ENCODE data around the gene RASA3. TPM values are rescaled to one million over a fixed set of nuclear protein-coding genes. Genes with fewer than 3 reads are reported as not detected.

The RASA3 gene
- total RNA-seq, 2 experiments from 2014 or later: 3.6 to 17.9 TPM

GRCh38 chr13:114090476-114090875, 41.9 kb downstream of the RASA3 start:
- no peak for TF ChIP-seq CTCF (conservative IDR thresholded peaks at IDR 0.05; ENCODE audit: low read length)
- no peak for TF ChIP-seq EZH2phosphoT487 (IDR thresholded peaks at IDR 0.05; ENCODE audit: borderline replicate concordance, low read depth, low read length)
- DNase-seq (ENCODE audit: low spot score): no peak
- Histone ChIP-seq H3K9me3 (ENCODE audit: low read length) (no peaks in the 10 kb centered on the region), H3K27ac (ENCODE audit: low read depth, low read length, poor library complexity, severe bottlenecking) (no peak overlapping the region), H3K4me3 (ENCODE audit: low read depth, low read length, poor library complexity, severe bottlenecking) (no peak overlapping the region), H3K4me1 (ENCODE audit: insufficient read depth, low read length, poor library complexity, severe bottlenecking) (no peaks in the 10 kb centered on the region), H3K79me2 (ENCODE audit: insufficient read depth, low read depth, low read length) (no peaks in the 10 kb centered on the region), H3K36me3 (ENCODE audit: insufficient read depth, low read length) (no peaks in the 10 kb centered on the region), H2AFZ (ENCODE audit: low read length) (no peak overlapping the region), H4K20me1 (ENCODE audit: insufficient read depth, low read length) (no peaks in the 10 kb centered on the region), H3K4me2 (ENCODE audit: low read length) (no peak overlapping the region), H3K9me2 (ENCODE audit: insufficient read depth, low read length) (no peaks in the 10 kb centered on the region)
- ChIA-PET CTCF (ENCODE audit: unreplicated experiment) (no interaction called here), POLR2A (no interaction called here)
- intact Hi-C loops (cut with micrococcal nuclease; ENCODE audit: unreplicated experiment): no loop called here
- BruUV-seq (replicated peaks): no TSS peak

GRCh38 chr13:114089751-114090400, 42.5 kb downstream of the RASA3 start:
- Histone ChIP-seq H3K27ac (ENCODE audit: low read depth, low read length, poor library complexity, severe bottlenecking) (no peak overlapping the region), H3K9me2 (ENCODE audit: insufficient read depth, low read length) (no peaks in the 10 kb centered on the region), H2AFZ (ENCODE audit: low read length) (no peak overlapping the region), H3K4me3 (ENCODE audit: low read depth, low read length, poor library complexity, severe bottlenecking) (no peak overlapping the region), H3K4me1 (ENCODE audit: insufficient read depth, low read length, poor library complexity, severe bottlenecking) (no peaks in the 10 kb centered on the region), H3K9me3 (ENCODE audit: low read length) (no peaks in the 10 kb centered on the region), H3K79me2 (ENCODE audit: insufficient read depth, low read depth, low read length) (no peaks in the 10 kb centered on the region), H3K4me2 (ENCODE audit: low read length) (no peak overlapping the region), H3K36me3 (ENCODE audit: insufficient read depth, low read length) (no peaks in the 10 kb centered on the region), H4K20me1 (ENCODE audit: insufficient read depth, low read length) (no peaks in the 10 kb centered on the region)
- ChIA-PET POLR2A (no interaction called here), CTCF (ENCODE audit: unreplicated experiment) (no interaction called here)
- no peak for DNase-seq (ENCODE audit: low spot score)
- intact Hi-C loops (cut with micrococcal nuclease; ENCODE audit: unreplicated experiment): no loop called here
- TF ChIP-seq EZH2phosphoT487 (IDR thresholded peaks at IDR 0.05; ENCODE audit: borderline replicate concordance, low read depth, low read length): no peak
- TF ChIP-seq CTCF (conservative IDR thresholded peaks at IDR 0.05; ENCODE audit: low read length): no peak
- BruUV-seq (replicated peaks): no TSS peak

GRCh38 chr13:114089341-114089740, 43.1 kb downstream of the RASA3 start:
- BruUV-seq (replicated peaks): no TSS peak
- H3K4me2 ChIP-seq (ENCODE audit: low read length): no peak overlapping the region
- no peaks in the 10 kb centered on the region for H3K9me3 ChIP-seq (ENCODE audit: low read length)
- TF ChIP-seq EZH2phosphoT487 (IDR thresholded peaks at IDR 0.05; ENCODE audit: borderline replicate concordance, low read depth, low read length): no peak
- TF ChIP-seq CTCF (conservative IDR thresholded peaks at IDR 0.05; ENCODE audit: low read length): no peak
- no peak overlapping the region for H3K4me3 ChIP-seq (ENCODE audit: low read depth, low read length, poor library complexity, severe bottlenecking)
- no peaks in the 10 kb centered on the region for H3K79me2 ChIP-seq (ENCODE audit: insufficient read depth, low read depth, low read length)
- H2AFZ ChIP-seq (ENCODE audit: low read length): no peak overlapping the region
- no peaks in the 10 kb centered on the region for H3K4me1 ChIP-seq (ENCODE audit: insufficient read depth, low read length, poor library complexity, severe bottlenecking)
- POLR2A ChIA-PET: no interaction called here
- intact Hi-C loops (cut with micrococcal nuclease; ENCODE audit: unreplicated experiment): no loop called here
- H4K20me1 ChIP-seq (ENCODE audit: insufficient read depth, low read length): no peaks in the 10 kb centered on the region
- CTCF ChIA-PET (ENCODE audit: unreplicated experiment): no interaction called here
- H3K36me3 ChIP-seq (ENCODE audit: insufficient read depth, low read length): no peaks in the 10 kb centered on the region
- DNase-seq (ENCODE audit: low spot score): no peak
- H3K9me2 ChIP-seq (ENCODE audit: insufficient read depth, low read length): no peaks in the 10 kb centered on the region
- no peak overlapping the region for H3K27ac ChIP-seq (ENCODE audit: low read depth, low read length, poor library complexity, severe bottlenecking)
